ENCODE data around the gene TGFBR3L.
A peak's percentile ranks its signal among the peaks of the same experiment; 100 is the strongest.

The TGFBR3L gene

DNA sequence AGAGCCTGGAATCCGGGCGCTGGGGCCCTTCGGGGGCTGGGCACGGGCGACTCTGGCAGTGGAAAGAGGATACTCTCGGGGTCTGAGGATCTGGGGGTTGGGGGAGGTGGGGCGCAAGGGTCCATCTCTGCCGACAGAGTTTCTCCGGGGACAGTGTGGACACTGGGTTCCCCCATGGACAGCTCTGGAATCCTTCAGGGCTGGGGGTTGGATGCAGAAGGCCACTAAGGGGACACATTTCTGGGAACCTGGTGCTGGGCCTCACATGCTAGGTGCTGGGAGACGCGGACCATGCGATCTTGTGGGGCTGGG, 2.3 kb downstream of the TGFBR3L start:
- H3K4me1 ChIP-seq (ENCODE audit: control insufficient read depth, insufficient read depth, low read length), result peaks cover 3% of the 10 kb centered on the region; the same call in 1 of the 2 replicates
- POLR2A ChIA-PET, result interaction anchor here (1.7 to 2.2 kb wide), 3 partner anchors 8 to 48 kb away, joined by 7 to 10 read pairs (median 9); partner anchors contain the start of gene TIMM44
- H3K9me3 ChIP-seq (ENCODE audit: control insufficient read depth, insufficient read depth, low read depth, low read length), result no peaks in the 10 kb centered on the region
- no peak overlapping the region for H3K27ac ChIP-seq (ENCODE audit: extremely low read depth, low read depth, low read length)
- H3K4me3 ChIP-seq (ENCODE audit: low read depth, low read length), result no peak overlapping the region
- CTCF ChIA-PET, result interaction anchor here (0.5 to 2.5 kb wide), 7 partner anchors 9 to 252 kb away, joined by 3 to 21 read pairs (median 3); partner anchors contain the start of genes CTXN1 and MAP2K7
- peaks cover 0 to 9% of the 10 kb centered on the region in 2 experiments; a peak in 2 of 3 replicates for H3K36me3 ChIP-seq (ENCODE audit: control insufficient read depth in 2 of 2, insufficient read depth in 1 of 2, low read length in 2 of 2)
- peak; percentile 75 for TF ChIP-seq ZBTB8A (tag by site-specific recombination; IDR thresholded peaks at IDR 0.05)
- no peak for TF ChIP-seq ZNF544 (tag by site-specific recombination; IDR thresholded peaks at IDR 0.05)
- peak; percentile 65; the same call in 1 of the 2 replicates for TF ChIP-seq ZNF335 (tag by site-specific recombination; conservative IDR thresholded peaks at IDR 0.05)

DNA sequence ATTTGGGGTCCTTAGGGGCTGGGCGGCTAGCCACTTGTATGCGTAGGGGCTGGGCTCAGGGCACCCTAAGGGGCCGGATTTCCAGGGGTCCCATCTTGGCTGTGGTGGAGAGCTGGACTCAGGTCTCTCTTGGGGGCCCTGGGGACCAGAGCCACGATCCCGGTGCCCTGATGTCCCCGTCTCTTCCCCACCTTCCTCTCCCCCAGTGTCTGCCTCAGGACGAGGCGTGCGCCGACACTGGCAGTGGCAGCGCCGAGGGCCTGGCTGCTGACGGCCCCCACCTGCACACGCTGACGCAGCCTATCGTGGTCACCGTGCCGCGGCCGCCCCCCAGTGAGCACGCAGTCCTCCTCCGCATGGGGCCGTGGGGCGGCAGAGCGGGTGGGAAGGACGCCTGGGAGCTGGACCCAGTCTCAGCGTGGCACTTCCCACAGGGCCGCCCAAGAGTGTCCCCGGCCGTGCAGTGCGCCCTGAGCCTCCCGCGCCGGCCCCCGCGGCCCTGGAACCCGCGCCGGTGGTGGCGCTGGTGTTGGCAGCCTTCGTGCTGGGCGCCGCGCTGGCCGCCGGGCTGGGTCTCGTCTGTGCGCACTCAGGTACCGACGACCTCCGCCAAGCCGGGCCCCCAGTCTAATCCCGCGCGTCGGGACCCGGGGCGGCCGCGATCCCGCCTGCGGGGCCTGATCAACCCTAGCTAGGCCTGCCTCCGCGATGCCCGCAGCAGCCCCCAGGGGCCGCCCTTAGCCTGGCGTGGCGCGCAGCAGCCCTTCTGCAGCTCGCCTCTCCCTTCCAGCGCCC, 2.8 kb downstream of the TGFBR3L start:
- no peaks in the 10 kb centered on the region for H3K9me3 ChIP-seq (ENCODE audit: control insufficient read depth, insufficient read depth, low read depth, low read length)
- POLR2A ChIA-PET, result interaction anchor here (0.6 to 2.2 kb wide), 7 partner anchors 9 to 518 kb away, joined by 3 to 9 read pairs (median 5); partner anchors contain the start of genes ELAVL1, MAP2K7 and TIMM44
- CTCF ChIA-PET, result interaction anchor here (0.5 to 2.5 kb wide), 13 partner anchors 9 to 1847 kb away, joined by 3 to 21 read pairs (median 3); partner anchors contain the start of genes CTXN1 and TIMM44
- no peak overlapping the region; the same call in 1 of the 2 replicates for H3K27ac ChIP-seq (ENCODE audit: extremely low read depth, low read depth, low read length)
- 0 out of 2 replicates have a peak overlapping the region, but pooled peaks have one; percentile 4 for H3K4me3 ChIP-seq (ENCODE audit: low read depth, low read length)
- peaks cover 3% of the 10 kb centered on the region; the same call in 1 of the 2 replicates for H3K4me1 ChIP-seq (ENCODE audit: control insufficient read depth, insufficient read depth, low read length)
- H3K36me3 ChIP-seq (ENCODE audit: control insufficient read depth in 2 of 2, insufficient read depth in 1 of 2, low read length in 2 of 2), result peaks cover 0 to 10% of the 10 kb centered on the region in 2 experiments; a peak in 2 of 3 replicates
- TF ChIP-seq ZNF561 (tag by site-specific recombination; IDR thresholded peaks at IDR 0.05; ENCODE audit: borderline replicate concordance) (peak; percentile 62; the same call in 1 of the 2 replicates), ZNF837 (tag by site-specific recombination; IDR thresholded peaks at IDR 0.05) (no peak), TCF7L2 (IDR thresholded peaks at IDR 0.05; ENCODE audit: borderline replicate concordance, low read depth, low read length) (no peak), YY2 (tag by site-specific recombination; IDR thresholded peaks at IDR 0.05) (no peak), ZNF350 (tag by site-specific recombination; IDR thresholded peaks at IDR 0.05) (no peak), ZNF423 (tag by site-specific recombination; IDR thresholded peaks at IDR 0.05) (no peak; the same call in none of the 2 replicates), IKZF3 (tag by site-specific recombination; IDR thresholded peaks at IDR 0.05) (no peak), ZNF157 (tag by site-specific recombination; IDR thresholded peaks at IDR 0.05) (no peak), ZNF654 (tag by site-specific recombination; IDR thresholded peaks at IDR 0.05; ENCODE audit: low read depth) (no peak), ZNF585B (tag by site-specific recombination; IDR thresholded peaks at IDR 0.05) (no peak), ZNF26 (tag by site-specific recombination; IDR thresholded peaks at IDR 0.05) (no peak), ZBTB10 (tag by site-specific recombination; IDR thresholded peaks at IDR 0.05) (peak; percentile 68; the same call in 1 of the 2 replicates), ZFP37 (tag by site-specific recombination; IDR thresholded peaks at IDR 0.05) (no peak), ZNF302 (tag by site-specific recombination; IDR thresholded peaks at IDR 0.05; ENCODE audit: low read depth) (no peak), ZNF426 (tag by site-specific recombination; IDR thresholded peaks at IDR 0.05) (no peak), ZNF639 (tag by site-specific recombination; IDR thresholded peaks at IDR 0.05) (no peak), ZNF132 (tag by site-specific recombination; IDR thresholded peaks at IDR 0.05; ENCODE audit: borderline replicate concordance) (no peak), KLF16 (tag by site-specific recombination; IDR thresholded peaks at IDR 0.05) (no peak; the same call in 1 of the 2 replicates), ZNF701 (tag by site-specific recombination; IDR thresholded peaks at IDR 0.05) (no peak)
- TF ChIP-seq, protein P1, sequence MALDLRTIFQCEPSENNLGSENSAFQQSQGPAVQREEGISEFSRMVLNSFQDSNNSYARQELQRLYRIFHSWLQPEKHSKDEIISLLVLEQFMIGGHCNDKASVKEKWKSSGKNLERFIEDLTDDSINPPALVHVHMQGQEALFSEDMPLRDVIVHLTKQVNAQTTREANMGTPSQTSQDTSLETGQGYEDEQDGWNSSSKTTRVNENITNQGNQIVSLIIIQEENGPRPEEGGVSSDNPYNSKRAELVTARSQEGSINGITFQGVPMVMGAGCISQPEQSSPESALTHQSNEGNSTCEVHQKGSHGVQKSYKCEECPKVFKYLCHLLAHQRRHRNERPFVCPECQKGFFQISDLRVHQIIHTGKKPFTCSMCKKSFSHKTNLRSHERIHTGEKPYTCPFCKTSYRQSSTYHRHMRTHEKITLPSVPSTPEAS (tag by site-specific recombination; IDR thresholded peaks at IDR 0.05), result peak; percentile 78
- TF ChIP-seq, protein P2, sequence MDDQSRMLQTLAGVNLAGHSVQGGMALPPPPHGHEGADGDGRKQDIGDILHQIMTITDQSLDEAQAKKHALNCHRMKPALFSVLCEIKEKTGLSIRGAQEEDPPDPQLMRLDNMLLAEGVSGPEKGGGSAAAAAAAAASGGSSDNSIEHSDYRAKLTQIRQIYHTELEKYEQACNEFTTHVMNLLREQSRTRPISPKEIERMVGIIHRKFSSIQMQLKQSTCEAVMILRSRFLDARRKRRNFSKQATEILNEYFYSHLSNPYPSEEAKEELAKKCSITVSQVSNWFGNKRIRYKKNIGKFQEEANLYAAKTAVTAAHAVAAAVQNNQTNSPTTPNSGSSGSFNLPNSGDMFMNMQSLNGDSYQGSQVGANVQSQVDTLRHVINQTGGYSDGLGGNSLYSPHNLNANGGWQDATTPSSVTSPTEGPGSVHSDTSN (CRISPR knock-in tag; IDR thresholded peaks at IDR 0.05), result no peak
